DOHH2 (cell line): ENCODE measurements around the gene ETV7.

Source experiments
- EZH2phosphoT487 ChIP-seq: fragments of 200-600 bp; sonication (generic); IDR thresholded peaks from 2 replicates; pipeline ENCODE4 v1.6.1; 2017; ENCODE audit warnings: borderline replicate concordance, mild to moderate bottlenecking, antibody characterized with exemption, low read length, moderate library complexity, mixed read lengths
- TF ChIP-seq, protein P1 (sequence below): fragments of 200-600 bp; sonication (generic); IDR thresholded peaks from one replicate; pipeline ENCODE4 v1.5.1; 2014; ENCODE audit warnings: antibody characterized with exemption, mild to moderate bottlenecking, low read depth, low read length; ENCODE audit not compliant: poor library complexity, severe bottlenecking

DNA sequence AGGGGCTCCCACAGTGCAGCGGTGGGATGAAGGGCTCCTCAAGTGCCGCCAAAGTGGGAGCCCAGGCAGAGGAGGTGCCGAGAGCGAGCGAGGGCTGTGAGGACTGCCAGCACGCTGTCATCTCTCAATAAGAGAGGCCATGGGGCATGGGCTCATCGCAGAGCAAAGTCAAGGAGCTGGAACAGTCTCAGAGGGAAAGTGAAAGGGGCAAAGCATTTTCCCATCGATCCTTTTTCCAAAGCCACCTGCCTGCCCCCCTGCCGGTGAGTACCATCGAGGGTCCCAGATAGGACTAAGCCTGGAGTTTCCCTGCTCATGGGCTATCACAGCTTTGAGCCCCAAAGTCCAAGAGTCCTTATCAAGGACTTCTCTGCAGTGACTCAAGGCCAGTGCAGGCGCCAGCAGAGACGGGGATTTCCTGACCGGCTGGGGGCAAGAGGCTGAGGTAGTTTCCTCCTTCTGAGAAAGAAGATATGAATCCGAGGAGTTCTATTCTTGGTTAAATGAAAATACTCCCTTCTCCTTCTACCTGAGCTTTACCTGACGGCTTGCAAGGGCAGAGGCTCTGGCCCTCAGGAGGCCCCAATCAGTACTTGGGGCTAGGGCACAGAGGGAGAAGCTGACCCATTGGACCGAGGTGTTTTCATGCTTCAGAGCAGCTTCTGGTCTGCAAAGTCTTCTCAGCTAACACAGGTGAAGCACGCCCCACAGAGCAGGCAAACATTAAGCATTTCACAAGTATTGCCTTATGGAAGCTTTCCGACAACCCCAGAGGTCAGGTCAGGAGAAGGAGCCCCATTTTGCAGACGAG, 22.6 kb downstream of the ETV7 start:
- TF ChIP-seq, protein P1, sequence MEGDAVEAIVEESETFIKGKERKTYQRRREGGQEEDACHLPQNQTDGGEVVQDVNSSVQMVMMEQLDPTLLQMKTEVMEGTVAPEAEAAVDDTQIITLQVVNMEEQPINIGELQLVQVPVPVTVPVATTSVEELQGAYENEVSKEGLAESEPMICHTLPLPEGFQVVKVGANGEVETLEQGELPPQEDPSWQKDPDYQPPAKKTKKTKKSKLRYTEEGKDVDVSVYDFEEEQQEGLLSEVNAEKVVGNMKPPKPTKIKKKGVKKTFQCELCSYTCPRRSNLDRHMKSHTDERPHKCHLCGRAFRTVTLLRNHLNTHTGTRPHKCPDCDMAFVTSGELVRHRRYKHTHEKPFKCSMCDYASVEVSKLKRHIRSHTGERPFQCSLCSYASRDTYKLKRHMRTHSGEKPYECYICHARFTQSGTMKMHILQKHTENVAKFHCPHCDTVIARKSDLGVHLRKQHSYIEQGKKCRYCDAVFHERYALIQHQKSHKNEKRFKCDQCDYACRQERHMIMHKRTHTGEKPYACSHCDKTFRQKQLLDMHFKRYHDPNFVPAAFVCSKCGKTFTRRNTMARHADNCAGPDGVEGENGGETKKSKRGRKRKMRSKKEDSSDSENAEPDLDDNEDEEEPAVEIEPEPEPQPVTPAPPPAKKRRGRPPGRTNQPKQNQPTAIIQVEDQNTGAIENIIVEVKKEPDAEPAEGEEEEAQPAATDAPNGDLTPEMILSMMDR, result no peak
- TF ChIP-seq EZH2phosphoT487, result no peak
